Measurements from ENCODE around the gene ROBO3. TPM values are rescaled to one million over a fixed set of nuclear protein-coding genes. Genes with fewer than 3 reads are reported as not detected.

ROBO3 gene
- total RNA-seq, 4 donors from 2014 or later = 5.6 to 38.6 (median 17.0) TPM

- H3K4me1 ChIP-seq = peaks cover 8 to 40% (median 15%) of the 10 kb centered on the region in 4 donors
- no peaks in the 10 kb centered on the region for H3K36me3 ChIP-seq
- H3K27me3 ChIP-seq = peaks cover 100% of the 10 kb centered on the region
- in situ Hi-C loops (cut with MboI; ENCODE audit: low pct_ligation_motif_present in 1 of 4, low pct_unique_long_range_greater_than_20kb in 1 of 4, low sequenced_read_pairs in 3 of 4) = loop anchor here in 1 of 4 donors (25.0 kb wide), 1 partner anchor 456 kb away; the partner anchor contains the start of gene OR8B4
- H3K4me3 ChIP-seq = no peak overlapping the region
- no peak overlapping the region for H3K27ac ChIP-seq
- TF ChIP-seq POLR2AphosphoS5 (IDR thresholded peaks at IDR 0.05) (no peak), EP300 (IDR thresholded peaks at IDR 0.05; ENCODE audit: low read depth) (no peak), POLR2A (IDR thresholded peaks at IDR 0.05) (no peak)
- TF ChIP-seq, protein P1, sequence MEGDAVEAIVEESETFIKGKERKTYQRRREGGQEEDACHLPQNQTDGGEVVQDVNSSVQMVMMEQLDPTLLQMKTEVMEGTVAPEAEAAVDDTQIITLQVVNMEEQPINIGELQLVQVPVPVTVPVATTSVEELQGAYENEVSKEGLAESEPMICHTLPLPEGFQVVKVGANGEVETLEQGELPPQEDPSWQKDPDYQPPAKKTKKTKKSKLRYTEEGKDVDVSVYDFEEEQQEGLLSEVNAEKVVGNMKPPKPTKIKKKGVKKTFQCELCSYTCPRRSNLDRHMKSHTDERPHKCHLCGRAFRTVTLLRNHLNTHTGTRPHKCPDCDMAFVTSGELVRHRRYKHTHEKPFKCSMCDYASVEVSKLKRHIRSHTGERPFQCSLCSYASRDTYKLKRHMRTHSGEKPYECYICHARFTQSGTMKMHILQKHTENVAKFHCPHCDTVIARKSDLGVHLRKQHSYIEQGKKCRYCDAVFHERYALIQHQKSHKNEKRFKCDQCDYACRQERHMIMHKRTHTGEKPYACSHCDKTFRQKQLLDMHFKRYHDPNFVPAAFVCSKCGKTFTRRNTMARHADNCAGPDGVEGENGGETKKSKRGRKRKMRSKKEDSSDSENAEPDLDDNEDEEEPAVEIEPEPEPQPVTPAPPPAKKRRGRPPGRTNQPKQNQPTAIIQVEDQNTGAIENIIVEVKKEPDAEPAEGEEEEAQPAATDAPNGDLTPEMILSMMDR (IDR thresholded peaks at IDR 0.05) = no peak
- DNase-seq = no peak
- intact Hi-C loops (cut with DNase I; ENCODE audit: low total_unique reads) = loop anchor here (10.0 kb wide), 1 partner anchor 204 kb away; no protein-coding TSS in a partner anchor
- WGBS, 2 donors (ENCODE audit: low coverage in 1 of 2) = 12 to 15% methylated on average over 8 to 46 of the region's 63 CpGs
- no peaks in the 10 kb centered on the region for H3K9me3 ChIP-seq
These were observed 3.4 kb downstream of the ROBO3 start for GRCh38 chr11:124868331-124869274.

DNA sequence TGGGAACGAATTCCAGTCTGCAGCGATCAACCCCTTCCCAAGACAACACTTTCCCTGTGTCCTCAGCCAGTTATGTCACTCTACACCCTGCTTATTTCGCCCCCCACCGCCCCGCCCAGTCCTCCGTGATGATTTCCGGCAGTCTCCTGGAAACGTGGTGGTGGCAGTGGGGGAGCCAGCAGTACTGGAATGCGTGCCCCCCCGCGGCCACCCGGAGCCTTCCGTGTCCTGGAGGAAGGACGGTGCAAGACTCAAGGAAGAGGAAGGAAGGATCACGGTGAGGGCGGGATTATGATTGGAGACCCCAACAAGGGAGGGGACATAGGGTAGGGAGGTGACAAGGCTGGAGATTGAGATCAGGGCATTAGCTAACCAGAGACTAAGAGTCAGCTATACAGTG, 4.1 kb downstream of the ROBO3 start:
- intact Hi-C loops (cut with DNase I; ENCODE audit: low total_unique reads) = loop anchor here (10.0 kb wide), 1 partner anchor 205 kb away; no protein-coding TSS in a partner anchor
- in situ Hi-C loops (cut with MboI; ENCODE audit: low pct_ligation_motif_present in 1 of 4, low pct_unique_long_range_greater_than_20kb in 1 of 4, low sequenced_read_pairs in 3 of 4) = loop anchor here in 1 of 4 donors (25.0 kb wide), 1 partner anchor 457 kb away; the partner anchor contains the start of gene OR8B4
- no peak for DNase-seq
- Histone ChIP-seq H3K27ac (no peak overlapping the region), H3K36me3 (no peaks in the 10 kb centered on the region), H3K4me3 (no peak overlapping the region), H3K4me1 (peaks cover 8 to 38% (median 14%) of the 10 kb centered on the region in 4 donors), H3K9me3 (no peaks in the 10 kb centered on the region), H3K27me3 (peaks cover 98% of the 10 kb centered on the region)
- 7 to 28% methylated on average over 5 to 16 of the region's 16 CpGs for WGBS, 2 donors (ENCODE audit: low coverage in 1 of 2)
- TF ChIP-seq EP300 (IDR thresholded peaks at IDR 0.05; ENCODE audit: low read depth) = no peak
- no peak for TF ChIP-seq POLR2AphosphoS5 (IDR thresholded peaks at IDR 0.05)
- TF ChIP-seq POLR2A (IDR thresholded peaks at IDR 0.05) = no peak
- TF ChIP-seq, protein P1 (IDR thresholded peaks at IDR 0.05) = no peak

DNA sequence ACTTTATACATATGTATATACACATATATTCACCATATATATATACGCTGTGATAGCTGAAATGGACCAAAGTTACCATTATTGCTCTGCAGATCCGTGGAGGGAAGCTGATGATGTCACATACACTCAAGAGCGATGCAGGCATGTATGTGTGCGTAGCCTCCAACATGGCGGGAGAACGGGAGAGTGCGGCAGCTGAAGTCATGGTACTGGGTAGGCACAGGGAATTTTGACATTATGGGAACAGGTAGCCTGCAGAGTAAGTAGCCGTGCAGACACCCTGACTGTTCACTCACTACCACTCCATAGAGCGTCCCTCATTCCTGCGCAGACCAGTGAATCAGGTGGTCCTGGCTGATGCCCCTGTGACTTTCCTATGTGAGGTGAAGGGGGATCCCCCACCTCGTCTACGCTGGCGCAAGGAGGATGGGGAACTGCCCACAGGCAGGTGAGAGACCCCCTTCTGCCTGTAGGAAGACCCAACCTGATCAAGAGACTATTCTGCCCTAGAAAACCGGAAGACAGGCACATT, 4.7 kb downstream of the ROBO3 start:
- TF ChIP-seq, protein P1 (IDR thresholded peaks at IDR 0.05) = no peak
- TF ChIP-seq POLR2AphosphoS5 (IDR thresholded peaks at IDR 0.05) (no peak), EP300 (IDR thresholded peaks at IDR 0.05; ENCODE audit: low read depth) (no peak), POLR2A (IDR thresholded peaks at IDR 0.05) (no peak)
- 50 to 78% methylated on average over 7 to 14 of the region's 14 CpGs for WGBS, 2 donors (ENCODE audit: low coverage in 1 of 2)
- intact Hi-C loops (cut with DNase I; ENCODE audit: low total_unique reads) = loop anchor here (10.0 kb wide), 1 partner anchor 205 kb away; no protein-coding TSS in a partner anchor
- in situ Hi-C loops (cut with MboI; ENCODE audit: low pct_ligation_motif_present in 1 of 4, low pct_unique_long_range_greater_than_20kb in 1 of 4, low sequenced_read_pairs in 3 of 4) = loop anchor here in 1 of 4 donors (25.0 kb wide), 1 partner anchor 458 kb away; the partner anchor contains the start of gene OR8B4
- Histone ChIP-seq H3K9me3 (no peaks in the 10 kb centered on the region), H3K36me3 (no peaks in the 10 kb centered on the region), H3K27ac (no peak overlapping the region), H3K4me3 (no peak overlapping the region), H3K4me1 (peaks cover 7 to 36% (median 13%) of the 10 kb centered on the region in 4 donors), H3K27me3 (peaks cover 92% of the 10 kb centered on the region)
- no peak for DNase-seq

GRCh38 chr11:124870430-124870829, 5.2 kb downstream of the ROBO3 start:
- in situ Hi-C loops (cut with MboI; ENCODE audit: low pct_ligation_motif_present in 1 of 4, low pct_unique_long_range_greater_than_20kb in 1 of 4, low sequenced_read_pairs in 3 of 4) = loop anchor here in 1 of 4 donors (25.0 kb wide), 1 partner anchor 458 kb away; the partner anchor contains the start of gene OR8B4

More at GRCh38 chr11:124870430-124870829, 5.2 kb downstream of the ROBO3 start:
- H3K9me3 ChIP-seq = no peaks in the 10 kb centered on the region
- intact Hi-C loops (cut with DNase I; ENCODE audit: low total_unique reads) = no loop called here
- H3K4me1 ChIP-seq = peaks cover 2 to 31% (median 8%) of the 10 kb centered on the region in 4 donors
- no peaks in the 10 kb centered on the region for H3K36me3 ChIP-seq
- no peak for DNase-seq
- H3K4me3 ChIP-seq = no peak overlapping the region
- 80% methylated on average over 7 of the region's 7 CpGs; no CpG with 5 or more reads in 1 of the 2 donors for WGBS, 2 donors (ENCODE audit: low coverage in 1 of 2)
- H3K27me3 ChIP-seq = peaks cover 87% of the 10 kb centered on the region
- no peak for TF ChIP-seq POLR2AphosphoS5 (IDR thresholded peaks at IDR 0.05)
- TF ChIP-seq EP300 (IDR thresholded peaks at IDR 0.05; ENCODE audit: low read depth) = no peak
- no peak overlapping the region for H3K27ac ChIP-seq

All from transverse colon (tissue), 4 donors.